ENCODE results near the gene IFTAP. TPM values are rescaled to one million over a fixed set of nuclear protein-coding genes. Genes with fewer than 3 reads are reported as not detected.

IFTAP gene
- total and polyA plus RNA-seq, 10 of the 15 experiments (the other 5 are each of a cell fraction or from before 2014, with no cell fraction given): 0.32 to 1.0 (median 0.63) TPM; not detected in 2

- TF ChIP-seq STAT3 (IDR thresholded peaks at IDR 0.05; ENCODE audit: low read depth, low read length) (no peak), POLR2AphosphoS5 (IDR thresholded peaks at IDR 0.05; ENCODE audit: low read length) (no peak), ZBTB33 (IDR thresholded peaks at IDR 0.05) (no peak), POU2F2 (IDR thresholded peaks at IDR 0.05; ENCODE audit: borderline replicate concordance, low read depth, low read length) (0 out of 3 replicates have a peak, but pooled peaks have one; percentile 45), EP300 (IDR thresholded peaks at IDR 0.05; ENCODE audit: borderline replicate concordance in 1 of 2, control insufficient read depth in 1 of 2, low read depth in 2 of 2, low read length in 2 of 2) (no peak), PML (IDR thresholded peaks at IDR 0.05; ENCODE audit: low read length) (no peak), JUNB (IDR thresholded peaks at IDR 0.05) (no peak), NR2F1 (conservative IDR thresholded peaks at IDR 0.05) (0 out of 2 replicates have a peak, but pooled peaks have one; percentile 24), NFXL1 (IDR thresholded peaks at IDR 0.05; ENCODE audit: borderline replicate concordance) (no peak), SUZ12 (IDR thresholded peaks at IDR 0.05; ENCODE audit: unreplicated experiment) (no peak), SREBF1 (IDR thresholded peaks at IDR 0.05; ENCODE audit: low read length) (no peak)
- TF ChIP-seq, protein P1, sequence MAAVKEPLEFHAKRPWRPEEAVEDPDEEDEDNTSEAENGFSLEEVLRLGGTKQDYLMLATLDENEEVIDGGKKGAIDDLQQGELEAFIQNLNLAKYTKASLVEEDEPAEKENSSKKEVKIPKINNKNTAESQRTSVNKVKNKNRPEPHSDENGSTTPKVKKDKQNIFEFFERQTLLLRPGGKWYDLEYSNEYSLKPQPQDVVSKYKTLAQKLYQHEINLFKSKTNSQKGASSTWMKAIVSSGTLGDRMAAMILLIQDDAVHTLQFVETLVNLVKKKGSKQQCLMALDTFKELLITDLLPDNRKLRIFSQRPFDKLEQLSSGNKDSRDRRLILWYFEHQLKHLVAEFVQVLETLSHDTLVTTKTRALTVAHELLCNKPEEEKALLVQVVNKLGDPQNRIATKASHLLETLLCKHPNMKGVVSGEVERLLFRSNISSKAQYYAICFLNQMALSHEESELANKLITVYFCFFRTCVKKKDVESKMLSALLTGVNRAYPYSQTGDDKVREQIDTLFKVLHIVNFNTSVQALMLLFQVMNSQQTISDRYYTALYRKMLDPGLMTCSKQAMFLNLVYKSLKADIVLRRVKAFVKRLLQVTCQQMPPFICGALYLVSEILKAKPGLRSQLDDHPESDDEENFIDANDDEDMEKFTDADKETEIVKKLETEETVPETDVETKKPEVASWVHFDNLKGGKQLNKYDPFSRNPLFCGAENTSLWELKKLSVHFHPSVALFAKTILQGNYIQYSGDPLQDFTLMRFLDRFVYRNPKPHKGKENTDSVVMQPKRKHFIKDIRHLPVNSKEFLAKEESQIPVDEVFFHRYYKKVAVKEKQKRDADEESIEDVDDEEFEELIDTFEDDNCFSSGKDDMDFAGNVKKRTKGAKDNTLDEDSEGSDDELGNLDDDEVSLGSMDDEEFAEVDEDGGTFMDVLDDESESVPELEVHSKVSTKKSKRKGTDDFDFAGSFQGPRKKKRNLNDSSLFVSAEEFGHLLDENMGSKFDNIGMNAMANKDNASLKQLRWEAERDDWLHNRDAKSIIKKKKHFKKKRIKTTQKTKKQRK (IDR thresholded peaks at IDR 0.05; ENCODE audit: low read depth, low read length): no peak
These were observed 108.2 kb downstream of the IFTAP start (continued) for GRCh38 chr11:36702330-36703054.
